Panc1 (cell line): ENCODE measurements around the gene TAMM41. TPM values are rescaled to one million over a fixed set of nuclear protein-coding genes. Genes with fewer than 3 reads are reported as not detected.
"Not testable (repeated sequence)": the region's sequence is repeated elsewhere in the genome, so short reads cannot be mapped to it uniquely, and the experiment has no call there.

Experiments used
- ATAC-seq: fragments of 200-7000 bp; cut with Tn5 transposase; 2 replicates; pipeline ENCODE4 v1.9.1; 2020; ENCODE audit warnings: mild to moderate bottlenecking, moderate library complexity
- BruUV-seq: library from RNA; stranded (reverse); fragments of 400-500 nt; replicated peaks from 2 replicates; lab custom pipeline; 2021; lab: Mats Ljungman, UMichigan
- CTCF ChIA-PET: fragments of 300-600 bp; sonication (Branson Sonifier 250); formaldehyde crosslinking; loops from one replicate; lab custom pipeline; 2022; ENCODE audit warnings: antibody characterized with exemption; lab: Charles Lee
- POLR2A ChIA-PET: fragments of 300-600 bp; sonication (Branson Sonifier 250); formaldehyde crosslinking; loops from one replicate; lab custom pipeline; 2022; ENCODE audit warnings: antibody characterized with exemption; lab: Charles Lee
- DNase-seq: peaks from one replicate; pipeline ENCODE4 v3.0.0-alpha.2; 2010; ENCODE audit warnings: low read depth, low spot score
- H3K27ac ChIP-seq: 2 replicates; pipeline ENCODE4 v1.5.1; 2011; ENCODE audit warnings: mild to moderate bottlenecking, low read length, inconsistent platforms
- H3K27me3 ChIP-seq: fragments of 200-500 bp; sonication (Bioruptor generic); 2 replicates; pipeline ENCODE4 v1.6.0; 2014; ENCODE audit warnings: low read length, inconsistent platforms; ENCODE audit not compliant: control insufficient read depth, insufficient read depth
- H3K36me3 ChIP-seq: fragments of 200-500 bp; sonication (Bioruptor generic); 2 replicates; pipeline ENCODE4 v1.5.1; 2014; ENCODE audit warnings: inconsistent platforms, mild to moderate bottlenecking, low read length, moderate library complexity; ENCODE audit not compliant: control insufficient read depth, insufficient read depth
- H3K4me1 ChIP-seq: 2 replicates; pipeline ENCODE4 v1.5.1; 2011; ENCODE audit warnings: inconsistent platforms, mild to moderate bottlenecking, low read length, moderate library complexity; ENCODE audit not compliant: control insufficient read depth, insufficient read depth
- H3K4me3 ChIP-seq, 2 experiments: 2 replicates each; pipeline ENCODE4 v1.5.1; 2011 to 2012; ENCODE audit warnings: low read depth in 2 of 2, low read length in 2 of 2, mild to moderate bottlenecking in 2 of 2, inconsistent platforms in 1 of 2, moderate library complexity in 1 of 2
- H3K9me3 ChIP-seq: fragments of 200-500 bp; sonication (Bioruptor generic); 2 replicates; pipeline ENCODE4 v1.5.1; 2014; ENCODE audit warnings: low read depth, mild to moderate bottlenecking, inconsistent platforms, low read length, moderate library complexity; ENCODE audit not compliant: control insufficient read depth, insufficient read depth
- CTCF ChIP-seq: fragments of 450-650 bp; IDR thresholded peaks from 2 replicates; pipeline ENCODE4 v1.5.1; 2017; ENCODE audit warnings: mild to moderate bottlenecking
- POLR2AphosphoS5 ChIP-seq: IDR thresholded peaks from 2 replicates; pipeline ENCODE4 v1.6.1; 2012; ENCODE audit warnings: mild to moderate bottlenecking, low read depth, low read length, moderate library complexity
- SIN3A ChIP-seq: IDR thresholded peaks from 2 replicates; pipeline ENCODE4 v1.6.1; 2012; ENCODE audit warnings: low read depth, mild to moderate bottlenecking, low read length, moderate library complexity, borderline replicate concordance; ENCODE audit not compliant: insufficient read depth
- TCF7L2 ChIP-seq: IDR thresholded peaks from 2 replicates; pipeline ENCODE4 v1.6.1; 2011; ENCODE audit warnings: mild to moderate bottlenecking, low read depth, low read length, inconsistent platforms
- in situ Hi-C: cut with HindIII; loops from 2 replicates; pipeline ENCODE4 v1.10.0; 2016; ENCODE audit warnings: low sequenced_read_pairs, low pct_unique_long_range_greater_than_20kb
- intact Hi-C: fragments of 100-400 bp; cut with micrococcal nuclease; formaldehyde crosslinking; loops from one replicate; pipeline ENCODE4 v1.10.0; 2022; ENCODE audit not compliant: unreplicated experiment
- total RNA-seq: library from RNA; stranded (reverse); gene quantifications from one replicate; pipeline ENCODE4 v1.2.1, GENCODE V29; 2021; ENCODE audit not compliant: unreplicated experiment
- TF ChIP-seq, protein P1 (sequence below), 2 experiments: IDR thresholded peaks; 2 replicates each; pipeline ENCODE4 v1.6.1; 2011 to 2012; ENCODE audit warnings: low read depth in 2 of 2, control low read depth in 1 of 2, low read length in 1 of 2, mild to moderate bottlenecking in 1 of 2, moderate library complexity in 1 of 2; ENCODE audit not compliant: insufficient read depth in 1 of 2

TAMM41 gene
- total RNA-seq, 1 experiment from 2014 or later: 10.8 TPM

GRCh38 chr3:11757441-11757875 is 89.2 kb downstream of the TAMM41 start:
- DNase-seq (no peak), ATAC-seq (no peak)
- no peaks in the 10 kb centered on the region for H3K9me3 ChIP-seq
- intact Hi-C loops: no loop called here
- H3K36me3 ChIP-seq: no peaks in the 10 kb centered on the region
- ChIA-PET CTCF (no interaction called here), POLR2A (no interaction called here)
- no peak for TF ChIP-seq SIN3A
- TF ChIP-seq CTCF: no peak
- TF ChIP-seq TCF7L2: no peak
- TF ChIP-seq, protein P1, sequence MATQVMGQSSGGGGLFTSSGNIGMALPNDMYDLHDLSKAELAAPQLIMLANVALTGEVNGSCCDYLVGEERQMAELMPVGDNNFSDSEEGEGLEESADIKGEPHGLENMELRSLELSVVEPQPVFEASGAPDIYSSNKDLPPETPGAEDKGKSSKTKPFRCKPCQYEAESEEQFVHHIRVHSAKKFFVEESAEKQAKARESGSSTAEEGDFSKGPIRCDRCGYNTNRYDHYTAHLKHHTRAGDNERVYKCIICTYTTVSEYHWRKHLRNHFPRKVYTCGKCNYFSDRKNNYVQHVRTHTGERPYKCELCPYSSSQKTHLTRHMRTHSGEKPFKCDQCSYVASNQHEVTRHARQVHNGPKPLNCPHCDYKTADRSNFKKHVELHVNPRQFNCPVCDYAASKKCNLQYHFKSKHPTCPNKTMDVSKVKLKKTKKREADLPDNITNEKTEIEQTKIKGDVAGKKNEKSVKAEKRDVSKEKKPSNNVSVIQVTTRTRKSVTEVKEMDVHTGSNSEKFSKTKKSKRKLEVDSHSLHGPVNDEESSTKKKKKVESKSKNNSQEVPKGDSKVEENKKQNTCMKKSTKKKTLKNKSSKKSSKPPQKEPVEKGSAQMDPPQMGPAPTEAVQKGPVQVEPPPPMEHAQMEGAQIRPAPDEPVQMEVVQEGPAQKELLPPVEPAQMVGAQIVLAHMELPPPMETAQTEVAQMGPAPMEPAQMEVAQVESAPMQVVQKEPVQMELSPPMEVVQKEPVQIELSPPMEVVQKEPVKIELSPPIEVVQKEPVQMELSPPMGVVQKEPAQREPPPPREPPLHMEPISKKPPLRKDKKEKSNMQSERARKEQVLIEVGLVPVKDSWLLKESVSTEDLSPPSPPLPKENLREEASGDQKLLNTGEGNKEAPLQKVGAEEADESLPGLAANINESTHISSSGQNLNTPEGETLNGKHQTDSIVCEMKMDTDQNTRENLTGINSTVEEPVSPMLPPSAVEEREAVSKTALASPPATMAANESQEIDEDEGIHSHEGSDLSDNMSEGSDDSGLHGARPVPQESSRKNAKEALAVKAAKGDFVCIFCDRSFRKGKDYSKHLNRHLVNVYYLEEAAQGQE (IDR thresholded peaks at IDR 0.05; ENCODE audit: insufficient read depth in 1 of 2, low read depth in 2 of 2, low read length in 1 of 2): no peak
- no peak for TF ChIP-seq POLR2AphosphoS5
- no peak overlapping the region for H3K27ac ChIP-seq
- H3K27me3 ChIP-seq: no peaks in the 10 kb centered on the region
- no peaks in the 10 kb centered on the region for H3K4me1 ChIP-seq
- in situ Hi-C loops: no loop called here
- no TSS peak for BruUV-seq
- H3K4me3 ChIP-seq: no peak overlapping the region

GRCh38 chr3:11755276-11755675 is 91.4 kb downstream of the TAMM41 start:
- intact Hi-C loops: no loop called here
- Histone ChIP-seq H3K27me3 (no peaks in the 10 kb centered on the region), H3K36me3 (no peaks in the 10 kb centered on the region), H3K27ac (no peak overlapping the region), H3K9me3 (no peaks in the 10 kb centered on the region), H3K4me3 (no peak overlapping the region), H3K4me1 (no peaks in the 10 kb centered on the region)
- TF ChIP-seq SIN3A (no peak), CTCF (no peak), POLR2AphosphoS5 (no peak), TCF7L2 (no peak)
- TF ChIP-seq, protein P1 (IDR thresholded peaks at IDR 0.05; ENCODE audit: insufficient read depth in 1 of 2, low read depth in 2 of 2, low read length in 1 of 2): no peak
- ATAC-seq (no peak), DNase-seq (no peak)
- BruUV-seq: no TSS peak
- ChIA-PET CTCF (interaction anchor here (0.5 kb wide), 1 partner anchor 70 kb away, joined by 9 read pairs; no protein-coding TSS in a partner anchor), POLR2A (no interaction called here)
- in situ Hi-C loops: no loop called here

GRCh38 chr3:11752254-11752653 is 94.4 kb downstream of the TAMM41 start:
- H3K27ac ChIP-seq, H3K4me3 ChIP-seq, H3K4me1 ChIP-seq, intact Hi-C loops, H3K9me3 ChIP-seq, CTCF ChIA-PET, in situ Hi-C loops, H3K27me3 ChIP-seq, BruUV-seq, DNase-seq, POLR2A ChIA-PET, ATAC-seq, H3K36me3 ChIP-seq: not testable (repeated sequence)
